Naive thymus-derived CD4-positive, alpha-beta T cell (primary cell): Measurements from ENCODE around the gene C18orf63. TPM values are rescaled to one million over a fixed set of nuclear protein-coding genes. Genes with fewer than 3 reads are reported as not detected.
A peak's percentile ranks its signal among the peaks of the same experiment; 100 is the strongest.

Source experiments
- ATAC-seq: fragments of 150-1000 bp; cut with Tn5 transposase; 2 replicates; pipeline ENCODE4 v1.10.0; 2021; ENCODE audit warnings: mild to moderate bottlenecking, moderate library complexity
- CTCF ChIA-PET: fragments of 350-600 bp; sonication (Branson Sonifier 250); formaldehyde crosslinking; loops from one replicate; lab custom pipeline; 2021; ENCODE audit warnings: antibody characterized with exemption; lab: Charles Lee
- POLR2A ChIA-PET: fragments of 350-600 bp; sonication (Branson Sonifier 250); formaldehyde crosslinking; loops from one replicate; lab custom pipeline; 2021; ENCODE audit warnings: antibody characterized with exemption, inconsistent platforms; lab: Charles Lee
- DNase-seq, 9 donors: peaks; one replicate each; pipeline versions ENCODE4 v3.0.0 to v3.0.0-alpha.2; 2020 to 2022; ENCODE audit warnings: mixed read lengths in 1 of 9
- H3K27ac ChIP-seq: one replicate; pipeline ENCODE4 v1.7.0; 2013; ENCODE audit warnings: mild to moderate bottlenecking, low read depth, low read length, moderate library complexity
- H3K27me3 ChIP-seq, 2 donors: one replicate each; pipeline ENCODE4 v1.7.0; 2013; ENCODE audit warnings: low read length in 2 of 2, mild to moderate bottlenecking in 2 of 2, moderate library complexity in 2 of 2; ENCODE audit not compliant: control insufficient read depth in 2 of 2, insufficient read depth in 2 of 2
- H3K36me3 ChIP-seq, 3 experiments: 1 replicate in 2 of 3; 2 replicates in 1 of 3; pipeline ENCODE4 v1.7.0; 2013; ENCODE audit warnings: low read length in 3 of 3, mild to moderate bottlenecking in 3 of 3, moderate library complexity in 1 of 3; ENCODE audit not compliant: insufficient read depth in 3 of 3, control insufficient read depth in 2 of 3
- H3K4me1 ChIP-seq, 2 donors: one replicate each; pipeline ENCODE4 v1.7.0; 2013; ENCODE audit warnings: low read length in 2 of 2, mild to moderate bottlenecking in 2 of 2, moderate library complexity in 1 of 2; ENCODE audit not compliant: control insufficient read depth in 2 of 2, insufficient read depth in 2 of 2
- H3K4me3 ChIP-seq: 2 replicates; pipeline ENCODE4 v1.7.0; 2013; ENCODE audit warnings: mild to moderate bottlenecking, low read length
- H3K9me3 ChIP-seq, 3 experiments: 1 replicate in 2 of 3; 2 replicates in 1 of 3; pipeline ENCODE4 v1.7.0; 2013; ENCODE audit warnings: low read length in 3 of 3; ENCODE audit not compliant: control insufficient read depth in 2 of 3
- H3K27ac Mint-ChIP-seq, 9 donors: one replicate each; pipeline ENCODE4 v1.8.0; 2020 to 2022; ENCODE audit warnings: mixed read lengths in 9 of 9, mild to moderate bottlenecking in 8 of 9, moderate library complexity in 5 of 9, inconsistent platforms in 2 of 9
- H3K27me3 Mint-ChIP-seq, 5 donors: one replicate each; pipeline ENCODE4 v1.8.0; 2021 to 2022; ENCODE audit warnings: mixed read lengths in 5 of 5, mild to moderate bottlenecking in 1 of 5
- H3K36me3 Mint-ChIP-seq, 5 donors: one replicate each; pipeline ENCODE4 v1.8.0; 2020 to 2022; ENCODE audit warnings: mixed read lengths in 5 of 5, mild to moderate bottlenecking in 3 of 5, inconsistent platforms in 1 of 5
- H3K4me1 Mint-ChIP-seq, 7 donors: one replicate each; pipeline ENCODE4 v1.8.0; 2020 to 2022; ENCODE audit warnings: mixed read lengths in 7 of 7, mild to moderate bottlenecking in 3 of 7, inconsistent platforms in 1 of 7
- H3K4me3 Mint-ChIP-seq, 10 donors: one replicate each; pipeline ENCODE4 v1.8.0; 2020 to 2022; ENCODE audit warnings: mild to moderate bottlenecking in 10 of 10, mixed read lengths in 10 of 10, moderate library complexity in 6 of 10, inconsistent platforms in 2 of 10
- H3K9me3 Mint-ChIP-seq, 11 donors: one replicate each; pipeline ENCODE4 v1.8.0; 2020 to 2022; ENCODE audit warnings: mixed read lengths in 11 of 11, mild to moderate bottlenecking in 4 of 11, inconsistent platforms in 1 of 11, moderate library complexity in 1 of 11
- intact Hi-C, 2 donors: fragments of 100-400 bp; cut with micrococcal nuclease; formaldehyde crosslinking; loops; one replicate each; pipeline ENCODE4 v1.15.1; 2023
- polyA plus RNA-seq, 2 donors: library from polyadenylated mRNA; unstranded; fragments of 300-500 nt; fragmentation: Illumina TruSeq; gene quantifications; one replicate each; pipeline ENCODE4 v1.2.3, GENCODE V29; 2021
- total RNA-seq, 6 experiments: library from RNA in 5 of 6; stranded (reverse) in 5 of 6; gene quantifications; 1 replicate in 5 of 6; 2 replicates in 1 of 6; pipeline ENCODE4 v1.2.3 and lab custom pipeline; 2021 to 2026

C18orf63 gene
- total and polyA plus RNA-seq, 7 experiments from 2014 or later = not detected

GRCh38 chr18:74378179-74378682 lies 62.6 kb downstream of the C18orf63 start:
- CTCF ChIA-PET = interaction anchor here (1.0 to 4.7 kb wide), 6 partner anchors 24 to 120 kb away, joined by 4 to 25 read pairs (median 5); no protein-coding TSS in a partner anchor
- H3K9me3 ChIP-seq = no peaks in the 10 kb centered on the region
- H3K36me3 ChIP-seq = no peaks in the 10 kb centered on the region
- POLR2A ChIA-PET = interaction anchor here (0.9 to 2.6 kb wide), 16 partner anchors 9 to 832 kb away, joined by 3 to 18 read pairs (median 5); partner anchors contain the start of genes CNDP2 and TSHZ1
- no peaks in the 10 kb centered on the region for H3K27me3 ChIP-seq
- peak in 7 of 9 donors; percentile 48 to 85 (median 72) for DNase-seq
- Mint-ChIP-seq H3K27ac (peak overlapping the region; percentile 91 to 98 (median 93)), H3K27me3 (peaks cover 0 to 6% (median 0%) of the 10 kb centered on the region in 5 donors), H3K4me1 (peaks cover 28 to 67% (median 62%) of the 10 kb centered on the region in 7 donors), H3K4me3 (peak overlapping the region; percentile 61 to 84 (median 78)), H3K9me3 (peaks cover 0 to 7% (median 1%) of the 10 kb centered on the region in 11 donors), H3K36me3 (peaks cover 0 to 4% (median 3%) of the 10 kb centered on the region in 5 donors)
- no peak overlapping the region for H3K4me3 ChIP-seq
- intact Hi-C loops = loop anchor here (1.0 kb wide), 4 partner anchors 11 to 115 kb away; no protein-coding TSS in a partner anchor
- peak; percentile 65 for ATAC-seq
- peak overlapping the region; percentile 53 for H3K27ac ChIP-seq
- peaks cover 10 to 47% of the 10 kb centered on the region in 2 donors for H3K4me1 ChIP-seq

- Mint-ChIP-seq H3K36me3 (peaks cover 0 to 4% (median 3%) of the 10 kb centered on the region in 5 donors), H3K27me3 (peaks cover 0 to 3% (median 0%) of the 10 kb centered on the region in 5 donors), H3K4me1 (peaks cover 20 to 40% (median 37%) of the 10 kb centered on the region in 7 donors), H3K9me3 (peaks cover 0 to 7% (median 1%) of the 10 kb centered on the region in 11 donors), H3K4me3 (no peak overlapping the region), H3K27ac (peak overlapping the region in 4 of 9 donors; percentile 4 to 49 (median 25))
- CTCF ChIA-PET = no interaction called here
- H3K4me1 ChIP-seq = peaks cover 0 to 29% of the 10 kb centered on the region in 2 donors
- H3K27me3 ChIP-seq = no peaks in the 10 kb centered on the region
- POLR2A ChIA-PET = no interaction called here
- no peak overlapping the region for H3K27ac ChIP-seq
- ATAC-seq (no peak), DNase-seq (no peak)
- H3K36me3 ChIP-seq = no peaks in the 10 kb centered on the region
- H3K4me3 ChIP-seq = no peak overlapping the region
- H3K9me3 ChIP-seq = no peaks in the 10 kb centered on the region
- intact Hi-C loops = no loop called here
Observed at GRCh38 chr18:74380916-74381315, 65.3 kb downstream of the C18orf63 start.

DNA sequence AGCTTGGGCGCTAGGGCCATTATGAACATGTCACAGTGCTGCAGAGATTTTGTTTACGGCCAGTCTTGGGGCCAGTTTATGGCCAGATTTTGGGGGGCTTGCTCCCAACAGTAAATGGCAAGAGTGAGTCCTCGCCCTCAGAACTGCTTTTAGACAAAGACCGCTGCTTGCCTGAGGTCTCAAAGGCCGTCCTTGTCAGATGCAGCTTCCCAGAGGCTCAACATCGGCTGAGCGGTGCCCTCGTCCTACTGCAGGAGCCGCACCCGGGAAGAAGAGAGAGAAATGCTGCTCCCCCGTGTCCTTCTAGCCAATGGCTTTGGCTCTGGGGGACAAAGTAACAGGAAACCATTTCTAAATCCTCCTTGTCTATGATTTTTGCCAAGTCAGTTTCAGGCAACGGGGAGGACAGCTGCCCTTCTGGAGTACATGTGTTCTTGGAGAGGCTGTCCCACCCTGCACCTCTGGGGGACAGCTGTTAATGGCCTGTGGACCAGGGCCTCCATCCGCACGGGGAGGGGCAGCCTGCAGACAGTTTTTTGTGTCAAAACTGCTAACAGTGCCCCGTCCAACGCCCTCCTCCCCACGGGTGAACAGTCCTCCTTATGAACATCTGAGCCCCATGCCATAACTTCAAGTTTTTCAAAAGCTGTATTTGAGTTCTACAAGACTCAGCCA lies 66.1 kb downstream of the C18orf63 start:
- Mint-ChIP-seq H3K27me3 (peaks cover 0 to 3% (median 0%) of the 10 kb centered on the region in 5 donors), H3K4me3 (no peak overlapping the region), H3K27ac (peak overlapping the region in 4 of 9 donors; percentile 36 to 57 (median 42)), H3K9me3 (peaks cover 0 to 7% (median 0%) of the 10 kb centered on the region in 11 donors), H3K4me1 (peaks cover 12 to 34% (median 31%) of the 10 kb centered on the region in 7 donors), H3K36me3 (peaks cover 0 to 4% (median 3%) of the 10 kb centered on the region in 5 donors)
- no peak for DNase-seq
- H3K27ac ChIP-seq = no peak overlapping the region
- POLR2A ChIA-PET = interaction anchor here (0.7 to 1.1 kb wide), 2 partner anchors 8 to 9 kb away, joined by 3 to 4 read pairs; no protein-coding TSS in a partner anchor
- H3K9me3 ChIP-seq = no peaks in the 10 kb centered on the region
- CTCF ChIA-PET = no interaction called here
- H3K4me3 ChIP-seq = no peak overlapping the region
- H3K36me3 ChIP-seq = no peaks in the 10 kb centered on the region
- H3K27me3 ChIP-seq = no peaks in the 10 kb centered on the region
- H3K4me1 ChIP-seq = peaks cover 0 to 21% of the 10 kb centered on the region in 2 donors
- intact Hi-C loops = no loop called here
- ATAC-seq = no peak

GRCh38 chr18:74382481-74383017 lies 66.9 kb downstream of the C18orf63 start:
- H3K9me3 Mint-ChIP-seq = peaks cover 0 to 7% (median 0%) of the 10 kb centered on the region in 11 donors
- CTCF ChIA-PET = no interaction called here

DNA sequence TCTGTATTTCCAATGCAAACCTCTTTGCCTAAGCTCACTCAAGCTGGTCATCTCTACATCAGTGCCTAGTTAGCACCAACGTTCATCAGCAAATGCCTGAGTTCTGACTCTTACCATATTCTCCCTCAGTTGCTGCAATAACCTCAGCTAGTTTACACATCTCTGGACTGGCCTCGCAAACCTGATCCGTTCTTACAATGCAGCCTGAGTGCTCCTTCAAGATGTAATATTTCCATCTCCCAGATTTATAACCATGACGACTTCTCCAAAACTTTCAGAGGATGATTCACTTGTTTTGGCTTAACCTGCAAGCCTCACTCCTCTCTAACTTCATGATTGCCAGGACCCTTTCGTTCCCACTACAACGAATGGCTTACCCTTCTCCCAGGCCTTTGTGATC lies 71.7 kb downstream of the C18orf63 start:
- Histone ChIP-seq H3K4me3 (no peak overlapping the region), H3K27me3 (no peaks in the 10 kb centered on the region), H3K27ac (no peak overlapping the region), H3K9me3 (no peaks in the 10 kb centered on the region), H3K36me3 (no peaks in the 10 kb centered on the region), H3K4me1 (peaks cover 0 to 23% of the 10 kb centered on the region in 2 donors)
- CTCF ChIA-PET = interaction anchor here (0.5 to 1.5 kb wide), 3 partner anchors 11 to 38 kb away, joined by 3 to 4 read pairs (median 4); no protein-coding TSS in a partner anchor
- no peaks in the 10 kb centered on the region for H3K9me3 Mint-ChIP-seq
- DNase-seq = no peak
- intact Hi-C loops = no loop called here
- no peak for ATAC-seq
- no peak overlapping the region for H3K4me3 Mint-ChIP-seq
- peak overlapping the region in 5 of 9 donors; percentile 3 to 70 (median 45) for H3K27ac Mint-ChIP-seq
- POLR2A ChIA-PET = interaction anchor here (1.6 kb wide), 1 partner anchor 50 kb away, joined by 3 read pairs; no protein-coding TSS in a partner anchor
- peaks cover 15 to 48% (median 38%) of the 10 kb centered on the region in 7 donors for H3K4me1 Mint-ChIP-seq
- peaks cover 0 to 18% (median 0%) of the 10 kb centered on the region in 5 donors for H3K27me3 Mint-ChIP-seq
- no peaks in the 10 kb centered on the region for H3K36me3 Mint-ChIP-seq

More at GRCh38 chr18:74382481-74383017, 66.9 kb downstream of the C18orf63 start:
- peaks cover 0 to 7% (median 0%) of the 10 kb centered on the region in 5 donors for H3K27me3 Mint-ChIP-seq
- Histone ChIP-seq H3K27ac (no peak overlapping the region), H3K36me3 (no peaks in the 10 kb centered on the region), H3K27me3 (no peaks in the 10 kb centered on the region), H3K4me1 (peaks cover 0 to 15% of the 10 kb centered on the region in 2 donors), H3K4me3 (no peak overlapping the region), H3K9me3 (no peaks in the 10 kb centered on the region)
- intact Hi-C loops = no loop called here
- peaks cover 9 to 35% (median 27%) of the 10 kb centered on the region in 7 donors for H3K4me1 Mint-ChIP-seq
- H3K36me3 Mint-ChIP-seq = peaks cover 0 to 4% (median 3%) of the 10 kb centered on the region in 5 donors
- DNase-seq (no peak), ATAC-seq (no peak)
- H3K4me3 Mint-ChIP-seq = no peak overlapping the region
- POLR2A ChIA-PET = interaction anchor here (0.7 to 1.1 kb wide), 2 partner anchors 9 kb away, joined by 3 to 4 read pairs; no protein-coding TSS in a partner anchor
- no peak overlapping the region for H3K27ac Mint-ChIP-seq

DNA sequence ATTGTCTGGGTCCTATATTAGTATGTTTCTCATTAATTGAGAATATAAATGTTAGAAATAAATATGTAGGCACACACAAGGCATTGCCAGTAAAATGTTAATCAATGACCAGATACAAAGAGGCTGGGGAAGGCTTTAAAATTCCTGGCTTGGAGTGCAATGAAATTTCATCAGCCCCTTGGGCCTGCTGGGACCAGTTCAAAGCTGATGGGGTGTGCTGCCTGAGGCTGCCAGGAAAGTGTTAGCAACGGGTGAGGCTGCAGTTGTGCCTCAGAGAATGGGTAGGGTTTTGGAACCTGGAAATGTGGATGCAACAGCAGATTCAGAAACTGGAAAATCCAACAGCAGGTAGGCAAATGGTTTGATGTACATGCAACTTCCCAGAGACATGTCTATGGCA lies 72.6 kb downstream of the C18orf63 start:
- H3K36me3 Mint-ChIP-seq = no peaks in the 10 kb centered on the region
- Histone ChIP-seq H3K27ac (no peak overlapping the region), H3K27me3 (no peaks in the 10 kb centered on the region), H3K4me1 (peaks cover 0 to 23% of the 10 kb centered on the region in 2 donors), H3K4me3 (no peak overlapping the region), H3K9me3 (no peaks in the 10 kb centered on the region), H3K36me3 (no peaks in the 10 kb centered on the region)
- ATAC-seq (no peak), DNase-seq (no peak)
- H3K4me3 Mint-ChIP-seq = peak overlapping the region in 4 of 10 donors; percentile 22 to 50 (median 30)
- intact Hi-C loops = no loop called here
- ChIA-PET POLR2A (no interaction called here), CTCF (interaction anchor here (1.2 to 1.5 kb wide), 2 partner anchors 9 to 39 kb away, joined by 3 read pairs; no protein-coding TSS in a partner anchor)
- H3K9me3 Mint-ChIP-seq = no peaks in the 10 kb centered on the region
- H3K27me3 Mint-ChIP-seq = peaks cover 0 to 25% (median 0%) of the 10 kb centered on the region in 5 donors
- peaks cover 15 to 48% (median 38%) of the 10 kb centered on the region in 7 donors for H3K4me1 Mint-ChIP-seq
- peak overlapping the region in 3 of 9 donors; percentile 3 to 50 (median 44) for H3K27ac Mint-ChIP-seq
